CD4-positive, alpha-beta T cell treated with Interleukin-4 for 4 hours (primary cell): Measurements from ENCODE around the gene NTSR1.

ENCODE experiments used
- DNase-seq: peaks from one replicate; pipeline ENCODE4 v3.0.0-alpha.2; 2020

NTSR1 gene

DNA sequence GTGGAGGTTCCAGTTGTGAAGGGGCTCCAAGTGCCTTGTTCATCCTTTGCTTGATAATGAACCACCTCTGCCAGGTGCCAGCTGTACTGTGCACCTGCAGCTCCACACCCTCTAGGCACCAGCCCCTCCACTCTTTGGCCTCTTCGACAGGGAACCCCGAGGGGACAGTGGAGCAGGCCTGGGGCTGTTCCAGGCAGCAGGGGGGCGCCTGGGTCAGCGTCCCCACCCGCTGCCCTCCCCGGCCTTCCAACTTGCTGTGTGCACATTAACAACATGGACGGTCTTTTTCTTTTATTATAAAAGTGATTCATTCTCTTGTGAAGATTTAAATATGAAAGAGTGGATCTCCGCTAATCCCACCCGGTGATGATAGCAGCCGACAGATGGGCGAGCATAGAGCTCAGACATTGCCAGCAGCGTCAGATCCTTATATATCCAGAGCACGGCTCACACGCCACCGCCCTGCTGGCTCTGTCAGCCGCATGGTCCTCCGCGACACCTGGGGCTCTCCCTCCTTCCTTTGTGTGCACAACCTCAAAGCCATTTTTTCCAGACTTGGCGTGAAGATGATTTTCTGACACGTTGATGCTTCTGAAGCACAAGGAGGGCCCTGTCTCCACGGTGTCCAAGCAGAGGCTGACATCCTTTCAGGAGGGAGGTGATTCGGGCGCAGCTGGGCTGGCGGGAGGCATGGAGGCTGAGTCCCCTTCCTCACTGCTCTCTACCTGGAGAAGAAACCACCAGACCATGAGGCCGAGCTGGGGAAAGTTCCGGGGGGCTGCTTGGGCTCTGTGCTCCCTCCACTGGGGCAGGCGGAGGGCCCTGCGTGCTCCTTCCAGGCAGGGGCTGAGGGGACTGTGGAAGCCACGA lies 65.4 kb downstream of the NTSR1 start:
- no peak for DNase-seq

DNA sequence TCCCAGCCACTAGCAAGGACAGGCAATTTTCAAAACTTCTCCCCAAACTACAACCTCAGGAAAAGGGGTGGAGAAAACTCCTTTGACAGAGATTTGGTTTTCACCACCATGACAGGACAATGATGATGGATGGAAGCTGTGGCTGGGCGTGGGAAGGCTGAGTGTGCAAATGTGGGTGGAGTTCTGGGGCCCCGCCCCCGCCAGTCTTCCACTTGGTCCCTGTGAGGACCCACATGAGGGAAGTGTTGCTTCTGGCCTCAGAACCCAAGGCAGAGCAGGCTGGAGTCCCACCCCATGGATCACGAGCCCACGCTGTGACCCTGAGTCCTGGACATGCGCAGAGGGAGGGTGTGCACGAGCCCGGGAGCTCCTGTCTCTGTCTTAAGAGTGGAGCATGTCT lies 66.1 kb downstream of the NTSR1 start:
- no peak for DNase-seq

DNA sequence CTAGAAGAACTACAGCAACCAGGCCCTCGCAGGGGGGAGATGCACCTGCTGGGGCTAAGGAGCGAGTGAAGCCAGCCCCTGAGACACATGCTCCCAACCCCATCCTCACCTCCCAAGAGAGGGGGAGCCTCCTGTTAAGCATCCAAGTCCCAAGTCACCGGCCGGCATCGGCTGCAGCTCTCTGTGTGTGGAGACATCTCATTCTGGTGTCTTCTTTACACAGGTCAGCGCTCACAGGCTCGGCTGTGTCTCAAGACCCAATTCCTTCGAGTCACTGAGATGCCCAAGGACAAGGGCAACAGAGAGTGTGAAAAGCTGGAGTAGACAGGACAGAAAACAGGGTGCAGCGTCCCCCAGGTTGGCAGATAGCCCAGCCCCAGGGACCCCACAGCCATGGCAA lies 66.6 kb downstream of the NTSR1 start:
- no peak for DNase-seq

DNA sequence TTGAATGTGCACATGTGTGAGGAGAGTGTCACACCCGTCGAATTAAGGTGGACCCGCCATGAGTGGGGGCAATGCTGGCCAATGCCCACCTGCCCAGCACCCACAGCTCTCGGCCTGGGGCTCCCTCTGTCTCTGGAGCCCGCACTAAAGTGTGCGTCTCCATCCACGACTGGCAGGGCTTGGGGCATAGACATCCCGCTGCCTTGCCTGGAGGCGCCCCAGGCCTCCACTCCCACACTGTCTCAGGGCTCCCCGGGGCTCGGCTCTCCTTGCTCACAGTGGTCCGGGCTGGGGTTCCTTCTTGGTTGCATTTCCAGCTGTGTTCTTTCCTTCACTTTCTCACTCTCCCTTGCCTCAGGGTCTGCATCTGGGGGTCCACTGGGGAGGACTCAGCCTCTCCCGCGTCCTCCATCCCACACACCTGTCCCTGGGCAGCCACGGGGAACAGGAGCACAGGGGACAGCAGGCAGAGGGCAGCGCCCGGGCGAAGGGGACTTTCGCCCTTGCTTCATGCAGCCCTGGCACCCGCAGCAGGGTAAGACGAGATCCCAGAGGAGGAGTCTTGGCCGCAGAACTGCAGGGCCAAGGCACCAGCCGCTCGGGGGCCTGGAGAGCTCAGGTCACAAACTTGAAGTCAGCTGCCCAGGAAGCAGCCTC lies 67.5 kb downstream of the NTSR1 start:
- DNase-seq: no peak

DNA sequence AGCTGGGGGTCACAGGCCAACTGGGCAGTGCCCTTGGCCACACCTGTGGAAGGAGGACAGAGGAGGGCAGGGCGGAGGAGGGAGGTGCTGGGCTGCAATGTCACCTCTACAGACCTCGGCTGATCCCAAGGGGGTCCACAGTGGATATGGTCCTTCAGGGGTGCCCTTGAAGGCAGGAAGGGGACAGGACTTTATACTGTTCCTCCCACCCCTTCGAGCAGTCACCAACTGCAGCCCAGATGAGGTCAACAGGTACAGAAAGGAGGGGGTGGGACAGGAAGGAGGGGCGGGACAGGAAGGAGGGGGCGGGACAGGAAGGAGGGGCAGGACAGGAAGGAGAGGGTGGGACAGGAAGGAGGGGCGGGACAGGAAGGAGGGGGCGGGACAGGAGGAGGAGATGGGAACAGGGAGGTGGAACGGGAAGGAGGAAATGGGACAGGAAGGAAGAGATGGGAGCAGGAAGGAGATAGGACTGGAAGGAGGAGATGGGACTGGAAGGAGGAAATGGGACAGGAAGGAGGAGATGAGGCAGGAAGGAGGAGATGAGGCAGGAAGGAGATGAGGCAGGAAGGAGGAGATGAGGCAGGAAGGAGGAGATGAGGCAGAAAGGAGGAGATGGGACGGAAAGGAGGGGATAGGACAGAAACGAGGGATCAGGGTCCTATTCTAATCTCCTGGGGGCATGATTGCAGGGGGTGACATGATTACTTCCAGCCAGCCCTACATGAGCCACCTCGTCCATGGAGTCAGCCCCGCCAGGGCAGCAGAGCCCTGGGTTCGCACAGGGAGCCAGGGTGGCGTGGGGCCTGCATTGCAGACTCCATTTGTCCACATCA lies 68.3 kb downstream of the NTSR1 start:
- DNase-seq: peak; percentile 70

DNA sequence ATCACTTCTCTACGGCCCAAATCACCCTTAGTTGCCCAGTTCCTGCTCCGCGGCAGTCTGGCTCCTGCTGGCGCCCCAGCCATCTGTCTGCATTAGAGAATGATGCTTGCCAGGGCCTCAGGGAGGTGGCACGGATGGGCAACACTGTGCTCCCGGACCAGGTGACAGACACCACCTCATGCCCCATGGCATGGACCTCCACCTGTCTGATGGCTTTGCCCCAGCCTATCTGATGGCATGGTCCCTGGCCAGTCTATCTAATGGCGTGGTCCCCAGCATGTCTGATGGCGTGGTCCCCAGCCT lies 68.8 kb downstream of the NTSR1 start:
- no peak for DNase-seq

DNA sequence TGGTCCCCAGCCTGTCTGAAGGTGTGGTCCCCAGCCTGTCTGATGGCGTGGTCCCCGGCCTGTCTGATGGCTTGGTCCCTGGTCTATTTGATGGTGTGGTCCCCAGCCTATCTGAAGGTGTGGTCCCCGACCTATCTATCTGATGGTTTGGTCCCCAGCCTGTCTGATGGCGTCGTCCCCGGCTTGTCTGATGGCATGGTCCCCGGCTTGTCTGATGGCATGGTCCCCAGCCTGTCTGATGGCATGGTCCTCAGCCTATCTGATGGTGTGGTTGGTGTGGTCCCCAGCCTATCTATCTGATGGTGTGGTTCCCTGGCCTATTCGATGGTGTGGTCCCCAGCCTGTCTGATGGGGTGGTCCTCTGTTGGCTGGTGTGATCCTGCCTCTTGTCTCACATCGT lies 69.4 kb downstream of the NTSR1 start:
- DNase-seq: no peak

DNA sequence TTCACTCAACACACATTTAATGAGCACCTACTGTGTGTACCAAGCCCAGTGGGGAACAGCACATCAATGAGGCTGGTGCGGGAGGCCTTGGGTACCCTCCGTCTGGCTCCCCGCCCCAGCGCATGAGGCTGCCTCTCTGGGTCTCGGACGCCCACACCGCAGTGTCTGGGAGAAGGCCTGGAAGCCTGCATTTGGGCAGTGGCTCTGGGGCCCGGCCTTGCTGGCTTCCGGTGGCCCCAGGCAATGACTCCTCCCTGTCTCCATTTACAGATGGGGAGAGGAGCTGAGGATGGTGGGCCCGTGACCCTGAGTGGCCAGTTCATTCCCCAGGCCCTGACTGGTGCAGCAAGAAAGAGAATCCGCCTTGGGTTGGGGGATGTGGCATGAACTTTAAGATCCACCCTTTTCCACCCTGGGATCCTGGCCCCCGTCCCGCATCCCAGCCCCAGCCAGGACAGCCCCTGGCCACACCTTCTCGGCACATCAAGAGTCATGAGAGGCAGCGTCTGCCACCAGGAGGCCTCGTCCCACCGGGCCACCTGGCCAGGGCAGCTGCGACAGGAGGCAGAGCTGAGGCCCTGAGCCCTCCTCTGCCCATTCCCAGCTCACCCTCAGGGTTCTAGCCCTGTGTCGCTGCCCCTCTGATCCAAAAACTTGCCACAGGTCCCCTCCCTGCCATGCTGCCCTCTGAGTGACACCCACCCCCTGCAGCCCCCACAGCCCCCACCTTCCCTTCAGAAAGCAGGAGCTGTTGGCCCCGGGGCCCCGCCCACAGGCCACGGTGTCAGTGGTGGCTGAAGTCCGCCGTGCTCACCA lies 70.2 kb downstream of the NTSR1 start:
- DNase-seq: no peak

DNA sequence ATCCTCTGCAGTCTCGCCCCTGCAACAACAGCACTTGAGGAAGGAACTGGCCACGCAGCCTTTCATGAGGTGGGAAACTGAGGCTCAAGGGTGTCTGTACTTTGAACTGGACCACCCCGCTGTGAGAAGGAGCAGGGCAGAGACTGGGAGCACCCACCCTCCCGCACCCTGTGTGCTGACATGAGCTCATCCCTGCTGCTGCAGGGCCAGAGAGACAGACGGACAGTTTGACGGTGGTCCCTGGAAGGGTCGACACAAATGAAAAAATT lies 70.7 kb downstream of the NTSR1 start:
- no peak for DNase-seq

DNA sequence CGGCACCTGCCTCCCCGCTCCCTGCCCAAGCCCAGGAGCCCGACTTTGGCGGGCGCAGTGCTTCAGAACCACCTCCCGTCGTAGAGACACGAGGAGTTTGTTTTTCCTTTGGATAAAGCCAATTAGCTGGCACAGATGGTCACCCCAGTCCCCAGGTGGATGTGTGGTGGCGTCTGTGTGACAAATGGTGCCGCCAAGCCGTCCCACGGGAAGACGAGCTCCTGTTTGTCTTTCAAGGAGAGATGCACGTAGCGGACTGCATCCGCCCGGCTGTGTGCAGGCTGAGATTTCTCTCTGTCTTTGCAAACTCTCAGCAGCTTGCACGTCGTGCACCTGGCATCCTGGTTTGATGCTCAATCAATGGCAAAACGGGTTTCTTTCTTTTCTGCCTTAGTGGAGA lies 71.6 kb downstream of the NTSR1 start:
- no peak for DNase-seq

DNA sequence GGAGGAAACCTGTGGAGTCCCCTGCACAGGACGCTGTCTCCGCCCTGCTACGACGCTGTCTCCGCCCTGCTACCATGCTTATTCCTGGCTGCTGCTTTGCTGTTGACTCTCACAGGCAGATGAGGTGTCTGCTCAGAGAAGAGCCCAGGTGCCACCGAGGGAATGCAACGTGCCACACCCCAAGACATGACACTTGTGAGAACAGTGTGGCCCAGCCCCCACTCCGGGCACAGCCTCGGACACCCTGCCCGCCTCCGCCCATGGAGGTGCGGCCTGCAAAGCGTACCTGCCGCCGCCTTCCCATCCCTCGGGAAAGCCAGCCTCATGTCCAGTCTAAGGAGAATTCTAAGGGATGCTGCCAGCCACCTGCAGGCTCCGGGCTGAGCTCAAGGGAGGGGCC lies 72.1 kb downstream of the NTSR1 start:
- no peak for DNase-seq

DNA sequence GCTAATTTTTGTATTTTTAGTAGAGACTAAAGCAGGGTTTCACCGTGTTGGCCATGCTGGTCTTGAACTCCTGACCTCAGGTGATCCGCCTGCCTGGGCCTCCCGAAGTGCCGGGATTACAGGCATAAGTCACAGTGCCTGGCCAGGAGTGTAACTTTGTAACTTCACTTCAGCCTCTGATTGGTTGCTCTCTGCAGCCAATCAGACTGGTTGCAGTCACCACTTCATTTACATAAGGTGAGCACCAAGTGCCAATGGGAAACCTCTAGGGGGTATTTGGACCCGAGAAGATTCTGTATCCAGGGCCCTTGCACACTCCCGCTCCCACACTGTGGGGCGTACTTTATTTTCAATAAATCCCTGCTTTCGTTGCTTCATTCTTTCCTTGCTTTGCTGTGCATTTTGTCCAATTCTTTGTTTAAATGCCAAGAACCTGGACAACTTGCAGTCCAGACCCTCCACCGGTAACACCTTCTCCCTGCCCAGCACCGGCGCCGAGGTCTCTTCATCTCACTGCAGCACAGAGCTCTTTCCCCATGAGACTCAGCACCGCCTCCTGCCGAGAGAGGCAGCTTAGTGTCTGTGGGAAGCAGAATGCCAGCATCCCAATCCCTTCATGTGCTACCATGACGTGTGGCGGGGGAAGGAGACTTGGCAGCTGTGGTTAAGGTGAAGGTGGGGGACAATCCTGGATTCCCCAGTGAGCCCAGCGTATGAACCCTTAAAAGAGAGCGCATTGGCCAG lies 73.7 kb downstream of the NTSR1 start:
- DNase-seq: no peak

DNA sequence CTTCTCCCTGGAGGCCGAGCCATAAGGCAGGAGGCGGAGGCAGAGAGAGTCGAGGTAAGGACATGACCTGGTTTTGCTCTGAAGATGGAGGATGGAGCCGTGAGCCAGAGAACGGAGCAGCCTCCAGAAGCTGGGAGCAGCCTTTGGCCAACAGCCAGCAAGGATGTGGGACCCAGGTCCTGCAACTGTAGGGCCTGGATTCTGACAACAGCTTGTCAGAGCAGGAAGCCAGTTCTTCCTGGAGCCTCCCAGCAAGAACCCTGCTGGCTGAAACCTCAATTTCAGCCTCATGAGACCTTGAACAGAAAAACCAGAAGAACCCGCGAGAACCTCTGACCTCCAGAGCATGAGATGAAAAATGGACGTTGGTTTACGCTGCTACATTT lies 74.2 kb downstream of the NTSR1 start:
- DNase-seq: no peak

DNA sequence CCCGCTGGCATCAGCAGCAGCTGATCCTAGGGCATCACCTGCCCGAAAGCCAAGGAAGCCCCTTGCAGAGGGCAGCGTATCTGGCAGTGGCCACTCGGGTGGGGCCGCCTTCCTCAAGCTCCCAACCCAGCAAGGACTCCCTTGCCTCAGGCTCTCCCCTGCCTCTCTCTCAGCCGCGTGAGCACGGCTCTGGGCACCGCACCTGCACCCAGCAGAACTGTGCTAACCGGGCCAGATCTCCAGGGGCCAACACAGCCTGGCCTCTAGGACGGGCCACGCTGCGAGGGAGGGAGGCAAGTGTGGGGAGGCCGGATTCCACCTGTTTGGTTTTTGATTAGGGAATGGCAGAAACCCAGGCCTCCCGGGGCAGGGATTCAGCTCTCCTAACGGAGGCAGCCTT lies 75.9 kb downstream of the NTSR1 start:
- DNase-seq: no peak

DNA sequence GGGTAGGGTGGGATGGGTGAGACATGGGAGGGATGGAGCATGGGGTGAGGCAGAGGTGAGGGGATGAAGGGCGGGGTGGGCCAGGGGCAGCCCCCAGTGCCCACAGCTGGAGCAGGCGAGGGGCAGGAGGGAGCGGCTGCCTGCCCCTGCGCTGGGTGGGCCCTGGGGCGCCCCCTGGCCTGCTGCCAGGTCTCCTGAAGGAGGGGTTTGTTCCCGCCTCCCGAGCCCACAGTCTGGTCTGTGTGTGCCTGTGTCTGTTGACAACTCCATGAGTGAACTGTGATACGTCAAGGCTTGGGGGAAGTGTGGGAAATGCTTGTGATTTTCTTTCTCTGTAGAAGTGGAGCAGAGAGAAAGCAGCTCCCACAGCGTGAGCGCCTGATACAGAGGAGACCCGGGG lies 76.8 kb downstream of the NTSR1 start:
- no peak for DNase-seq

DNA sequence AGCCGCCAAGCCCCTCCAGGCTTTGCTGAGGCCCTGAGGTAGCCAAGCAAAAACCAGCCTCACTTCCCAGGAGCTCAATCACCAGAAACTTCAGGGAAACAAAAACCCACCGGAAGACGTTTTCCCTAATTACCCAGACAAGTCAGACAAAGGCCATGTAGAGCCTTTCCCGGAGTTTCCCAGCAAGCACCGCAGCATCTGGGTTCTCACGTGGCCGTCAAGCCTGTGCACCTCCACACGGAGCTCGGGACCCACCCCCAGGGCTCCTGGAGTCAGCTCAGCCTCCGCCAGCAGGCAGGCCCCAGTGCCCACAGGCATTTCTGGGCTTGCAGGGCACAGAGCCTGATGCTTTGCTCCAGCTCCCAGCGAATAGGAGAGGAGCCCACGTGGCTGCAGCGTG lies 77.5 kb downstream of the NTSR1 start:
- no peak for DNase-seq

DNA sequence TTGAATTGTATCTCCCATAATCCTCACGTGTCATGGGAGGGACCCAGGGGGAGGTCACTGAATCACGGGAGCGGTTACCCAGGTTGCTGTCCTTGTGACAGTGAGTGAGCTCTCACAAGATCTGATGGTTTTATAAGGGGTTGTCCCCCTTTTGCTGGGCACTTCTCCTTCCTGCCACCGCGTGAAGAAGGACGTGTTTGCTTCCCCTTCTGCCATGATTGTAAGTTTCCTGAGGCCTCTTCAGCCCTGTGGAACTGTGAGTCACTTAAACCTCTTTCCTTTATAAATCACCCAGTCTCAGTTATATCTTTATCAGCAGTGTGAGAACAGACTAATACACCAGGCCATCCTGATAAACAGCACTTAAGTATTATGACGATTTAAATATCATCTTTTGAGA lies 78.7 kb downstream of the NTSR1 start:
- no peak for DNase-seq

DNA sequence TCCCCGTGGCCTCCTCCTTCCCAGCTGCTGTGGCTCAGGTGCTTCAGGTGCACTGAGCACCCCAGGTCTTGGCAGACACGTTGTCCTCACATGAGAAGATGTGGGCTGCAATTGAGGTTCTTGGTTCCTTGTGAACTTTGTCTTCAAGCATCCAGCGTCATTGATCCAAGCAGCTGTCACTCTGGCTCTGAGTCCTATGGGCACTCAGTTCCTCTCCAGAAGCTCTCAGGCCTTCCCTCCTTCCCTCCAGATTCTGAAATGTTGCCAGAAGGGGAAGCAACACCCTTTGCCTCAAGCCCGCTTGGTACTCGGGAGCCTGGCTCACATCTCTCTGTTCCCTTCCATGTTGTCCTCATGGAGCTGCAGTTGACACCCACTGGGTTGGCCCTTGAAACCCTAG lies 79.2 kb downstream of the NTSR1 start:
- no peak for DNase-seq

DNA sequence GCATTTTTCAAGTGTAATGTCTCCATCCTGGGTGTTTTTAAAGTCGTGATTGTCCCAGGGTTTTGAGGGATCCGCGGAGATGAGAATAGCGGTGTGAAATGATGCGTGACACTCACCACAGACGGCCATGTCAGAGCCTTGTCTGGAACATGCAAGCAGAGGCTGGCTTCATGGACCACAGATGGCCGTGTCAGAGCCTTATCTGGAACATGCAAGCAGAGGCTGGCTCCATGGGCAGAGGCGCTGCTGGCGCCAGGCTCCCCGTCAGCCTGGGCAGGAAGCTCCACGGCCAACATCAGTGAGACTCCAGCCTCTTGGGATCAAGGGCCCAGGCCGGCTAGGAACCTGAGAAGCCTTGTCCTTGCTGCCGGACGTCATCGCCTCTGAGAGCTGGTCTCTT lies 80.0 kb downstream of the NTSR1 start:
- no peak for DNase-seq

DNA sequence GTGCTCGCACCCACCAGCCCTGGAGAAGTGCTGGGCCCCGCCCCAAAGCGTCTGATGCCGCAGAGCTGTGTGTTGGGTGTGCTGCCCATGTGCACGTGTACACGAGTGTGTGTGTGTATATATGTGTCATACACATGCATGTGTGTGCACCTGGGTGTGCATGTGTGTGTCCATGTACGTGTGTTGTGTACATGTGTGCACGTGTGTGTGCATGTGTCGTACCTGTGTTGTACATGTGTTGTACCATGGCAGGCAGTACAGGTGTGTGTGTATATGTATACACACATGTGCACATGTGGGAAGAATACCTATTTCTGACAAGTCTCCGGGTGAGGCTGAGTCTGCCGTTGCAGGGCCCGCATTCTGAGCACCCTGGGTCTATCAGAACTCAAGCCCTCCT lies 81.4 kb downstream of the NTSR1 start:
- DNase-seq: no peak

DNA sequence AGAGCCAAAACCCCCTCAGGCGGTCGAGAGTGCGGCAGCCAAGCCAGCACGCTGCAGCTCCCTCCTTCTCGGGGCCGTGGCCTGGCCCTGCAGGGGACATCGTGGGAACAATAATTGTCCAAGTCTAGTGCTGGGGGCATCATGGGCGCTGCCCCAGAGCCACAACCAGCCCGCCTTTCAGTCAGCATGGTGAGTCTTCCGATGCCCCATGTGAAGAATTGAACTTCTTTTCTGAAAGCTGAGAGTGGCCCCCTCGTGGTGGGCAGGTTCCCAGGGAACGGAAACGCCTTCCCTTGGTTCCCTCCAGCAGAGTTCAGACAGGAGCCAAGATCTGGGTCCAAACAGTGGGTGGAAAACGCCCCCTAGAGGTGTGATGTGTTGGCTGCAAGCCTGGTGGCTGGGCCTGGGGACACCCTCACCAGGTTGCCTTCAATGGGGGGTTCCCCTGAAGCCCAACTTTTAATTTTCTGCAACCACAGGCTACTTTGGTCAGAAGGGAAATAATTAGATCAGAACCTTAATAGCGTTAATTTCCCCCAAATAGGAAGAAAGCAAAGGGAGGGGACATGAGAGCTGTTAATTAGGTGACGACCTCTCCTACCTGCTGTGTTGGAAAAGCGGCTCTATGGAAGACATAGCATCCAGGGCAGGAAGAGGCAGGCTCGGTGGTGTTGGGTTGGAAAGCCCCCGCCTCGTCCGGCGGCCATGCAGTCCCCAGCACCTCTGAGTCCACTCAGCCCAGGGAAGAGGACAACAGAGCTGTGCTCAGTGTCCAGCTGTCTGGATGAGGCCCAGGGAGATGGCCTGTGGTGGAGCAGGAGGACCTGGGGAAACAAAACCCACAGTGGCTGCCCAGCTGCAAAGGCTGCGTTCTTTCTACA lies 82.9 kb downstream of the NTSR1 start:
- peak; percentile 75 for DNase-seq
